ENCODE measurements around the gene TMBIM6.

TMBIM6 gene

DNA sequence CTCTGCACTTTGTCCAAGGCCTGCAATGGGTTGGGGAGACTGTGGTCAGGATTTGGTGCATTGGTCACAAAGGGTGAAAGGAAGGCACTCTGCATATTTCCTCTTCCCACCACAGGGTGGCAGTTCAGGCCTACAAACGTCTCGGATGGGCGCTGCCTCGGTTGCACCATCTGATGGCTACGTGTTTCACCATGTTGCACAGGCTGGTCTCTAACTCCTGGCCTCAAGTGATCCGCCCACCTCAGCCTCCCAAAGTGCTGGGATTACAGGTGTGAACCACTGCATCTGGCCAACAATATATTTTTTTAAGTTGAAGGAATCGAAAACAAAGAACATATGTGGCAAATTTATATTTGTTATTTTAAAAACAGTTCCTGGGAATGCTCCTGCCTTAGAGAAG lies 35.1 kb downstream of the TMBIM6 start:
- TF ChIP-seq POLR2AphosphoS5 (IDR thresholded peaks at IDR 0.05; ENCODE audit: low read depth, low read length) (no peak), TAF1 (IDR thresholded peaks at IDR 0.05; ENCODE audit: borderline replicate concordance, insufficient read depth, low read length) (no peak), FOXP2 (optimal IDR thresholded peaks at IDR 0.05; ENCODE audit: borderline replicate concordance, extremely low read depth, extremely low read length, insufficient read depth) (no peak), SIN3A (IDR thresholded peaks at IDR 0.05; ENCODE audit: borderline replicate concordance, insufficient read depth, low read length) (no peak)
- TF ChIP-seq, protein P1, sequence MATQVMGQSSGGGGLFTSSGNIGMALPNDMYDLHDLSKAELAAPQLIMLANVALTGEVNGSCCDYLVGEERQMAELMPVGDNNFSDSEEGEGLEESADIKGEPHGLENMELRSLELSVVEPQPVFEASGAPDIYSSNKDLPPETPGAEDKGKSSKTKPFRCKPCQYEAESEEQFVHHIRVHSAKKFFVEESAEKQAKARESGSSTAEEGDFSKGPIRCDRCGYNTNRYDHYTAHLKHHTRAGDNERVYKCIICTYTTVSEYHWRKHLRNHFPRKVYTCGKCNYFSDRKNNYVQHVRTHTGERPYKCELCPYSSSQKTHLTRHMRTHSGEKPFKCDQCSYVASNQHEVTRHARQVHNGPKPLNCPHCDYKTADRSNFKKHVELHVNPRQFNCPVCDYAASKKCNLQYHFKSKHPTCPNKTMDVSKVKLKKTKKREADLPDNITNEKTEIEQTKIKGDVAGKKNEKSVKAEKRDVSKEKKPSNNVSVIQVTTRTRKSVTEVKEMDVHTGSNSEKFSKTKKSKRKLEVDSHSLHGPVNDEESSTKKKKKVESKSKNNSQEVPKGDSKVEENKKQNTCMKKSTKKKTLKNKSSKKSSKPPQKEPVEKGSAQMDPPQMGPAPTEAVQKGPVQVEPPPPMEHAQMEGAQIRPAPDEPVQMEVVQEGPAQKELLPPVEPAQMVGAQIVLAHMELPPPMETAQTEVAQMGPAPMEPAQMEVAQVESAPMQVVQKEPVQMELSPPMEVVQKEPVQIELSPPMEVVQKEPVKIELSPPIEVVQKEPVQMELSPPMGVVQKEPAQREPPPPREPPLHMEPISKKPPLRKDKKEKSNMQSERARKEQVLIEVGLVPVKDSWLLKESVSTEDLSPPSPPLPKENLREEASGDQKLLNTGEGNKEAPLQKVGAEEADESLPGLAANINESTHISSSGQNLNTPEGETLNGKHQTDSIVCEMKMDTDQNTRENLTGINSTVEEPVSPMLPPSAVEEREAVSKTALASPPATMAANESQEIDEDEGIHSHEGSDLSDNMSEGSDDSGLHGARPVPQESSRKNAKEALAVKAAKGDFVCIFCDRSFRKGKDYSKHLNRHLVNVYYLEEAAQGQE (IDR thresholded peaks at IDR 0.05; ENCODE audit: insufficient read depth in 1 of 2, low read depth in 2 of 2, low read length in 2 of 2) = no peak

DNA sequence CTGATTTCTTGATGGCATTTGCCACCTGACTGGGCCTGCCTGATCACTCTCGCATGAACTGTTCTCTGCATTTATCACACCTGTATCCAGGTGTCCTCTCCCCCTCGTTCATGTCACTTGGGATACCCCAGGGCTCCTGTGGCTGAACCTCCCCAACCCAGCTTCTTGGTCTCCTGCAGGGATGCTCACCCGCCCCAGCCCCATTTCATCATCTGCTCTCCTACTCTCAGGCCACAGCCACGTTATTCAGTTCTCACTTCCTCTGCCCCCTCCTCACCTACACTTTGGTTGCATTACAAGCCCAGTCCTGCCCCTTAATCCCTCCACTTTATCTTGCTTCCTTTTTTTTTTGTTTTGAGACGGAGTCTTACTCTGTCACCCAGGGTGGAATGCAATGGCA lies 35.5 kb downstream of the TMBIM6 start:
- TF ChIP-seq POLR2AphosphoS5 (IDR thresholded peaks at IDR 0.05; ENCODE audit: low read depth, low read length) = no peak
- no peak for TF ChIP-seq FOXP2 (optimal IDR thresholded peaks at IDR 0.05; ENCODE audit: borderline replicate concordance, extremely low read depth, extremely low read length, insufficient read depth)
- TF ChIP-seq SIN3A (IDR thresholded peaks at IDR 0.05; ENCODE audit: borderline replicate concordance, insufficient read depth, low read length) = no peak
- no peak for TF ChIP-seq TAF1 (IDR thresholded peaks at IDR 0.05; ENCODE audit: borderline replicate concordance, insufficient read depth, low read length)
- TF ChIP-seq, protein P1 (IDR thresholded peaks at IDR 0.05; ENCODE audit: insufficient read depth in 1 of 2, low read depth in 2 of 2, low read length in 2 of 2) = no peak

DNA sequence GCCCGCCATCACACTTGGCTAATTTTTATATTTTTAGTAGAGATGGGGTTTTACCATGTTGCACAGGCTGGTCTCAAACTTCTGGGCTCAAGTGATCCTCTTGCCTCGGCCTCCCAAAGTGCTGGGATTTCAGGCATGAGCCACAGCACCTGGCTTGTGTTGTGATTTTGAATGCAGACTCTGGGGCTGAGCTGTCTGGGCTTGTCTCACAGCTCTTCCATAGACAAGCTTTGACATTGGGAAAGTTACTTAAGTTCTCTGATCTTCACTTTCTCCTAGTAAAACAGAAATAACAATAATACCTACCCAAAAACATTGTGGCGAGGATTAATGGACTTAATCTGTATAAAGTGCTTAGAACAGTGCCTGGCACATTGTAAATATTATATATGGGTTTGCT lies 36.0 kb downstream of the TMBIM6 start:
- TF ChIP-seq FOXP2 (optimal IDR thresholded peaks at IDR 0.05; ENCODE audit: borderline replicate concordance, extremely low read depth, extremely low read length, insufficient read depth) (no peak), SIN3A (IDR thresholded peaks at IDR 0.05; ENCODE audit: borderline replicate concordance, insufficient read depth, low read length) (no peak), TAF1 (IDR thresholded peaks at IDR 0.05; ENCODE audit: borderline replicate concordance, insufficient read depth, low read length) (no peak), POLR2AphosphoS5 (IDR thresholded peaks at IDR 0.05; ENCODE audit: low read depth, low read length) (no peak)
- TF ChIP-seq, protein P1 (IDR thresholded peaks at IDR 0.05; ENCODE audit: insufficient read depth in 1 of 2, low read depth in 2 of 2, low read length in 2 of 2) = no peak

DNA sequence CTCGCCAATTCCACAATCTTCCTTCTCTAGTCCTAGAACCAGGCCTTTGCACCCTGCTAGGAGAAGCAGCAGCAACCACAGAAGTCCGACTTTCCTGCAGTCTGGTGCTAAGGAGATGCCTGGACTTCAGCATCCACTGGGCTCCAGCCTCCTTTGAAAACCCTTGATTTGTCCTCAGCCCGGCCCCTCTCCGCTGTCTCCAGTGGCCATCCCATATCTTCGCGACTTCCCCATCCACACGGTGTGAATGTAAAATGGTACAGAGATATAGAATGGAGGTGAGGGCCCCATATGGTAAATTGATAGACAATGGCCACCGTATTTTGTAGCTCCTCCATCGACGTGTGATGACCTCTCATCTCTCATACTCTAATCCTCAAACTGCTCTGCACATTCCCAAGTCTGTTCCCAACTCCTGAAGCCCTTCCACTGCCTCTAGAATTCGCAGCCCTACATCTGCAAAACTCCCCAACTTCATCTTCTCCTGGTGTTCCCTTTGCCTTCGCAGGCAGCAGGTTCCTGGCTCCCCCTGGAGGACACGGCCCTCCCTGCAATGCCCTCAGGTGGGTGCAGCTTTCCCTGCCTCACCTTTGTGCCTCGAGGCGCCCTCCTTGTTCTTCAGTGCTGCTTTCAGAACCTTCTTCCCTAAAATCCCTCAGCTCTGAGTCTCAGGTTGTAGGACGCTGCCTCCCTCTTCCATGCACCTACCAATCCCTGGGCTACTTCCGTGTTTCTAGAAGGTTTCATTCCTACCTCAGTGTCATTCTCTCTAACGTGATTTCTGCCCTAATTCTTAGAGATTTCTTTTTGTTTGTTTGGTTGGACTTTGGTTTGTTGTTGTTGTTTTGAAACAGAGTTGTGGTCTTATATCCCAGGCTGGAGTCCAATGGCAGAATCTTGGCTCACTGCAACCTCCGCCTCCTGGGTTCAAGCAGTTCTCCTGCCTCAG lies 36.7 kb downstream of the TMBIM6 start:
- no peak for TF ChIP-seq FOXP2 (optimal IDR thresholded peaks at IDR 0.05; ENCODE audit: borderline replicate concordance, extremely low read depth, extremely low read length, insufficient read depth)
- TF ChIP-seq POLR2AphosphoS5 (IDR thresholded peaks at IDR 0.05; ENCODE audit: low read depth, low read length) = no peak
- TF ChIP-seq, protein P1 (IDR thresholded peaks at IDR 0.05; ENCODE audit: insufficient read depth in 1 of 2, low read depth in 2 of 2, low read length in 2 of 2) = no peak
- TF ChIP-seq TAF1 (IDR thresholded peaks at IDR 0.05; ENCODE audit: borderline replicate concordance, insufficient read depth, low read length) = no peak
- no peak for TF ChIP-seq SIN3A (IDR thresholded peaks at IDR 0.05; ENCODE audit: borderline replicate concordance, insufficient read depth, low read length)

Measured in PFSK-1 (cell line).